NCI-H1105 treated with DMSO at 0.1 percent for 48 hours (cell line): ENCODE measurements around the gene RARB.

Experiments used
- DNase-seq: peaks from one replicate; lab custom pipeline; 2025; lab: John Stamatoyannopoulos, UW

The RARB gene

GRCh38 chr3:25423780-25424588, 4.1 kb upstream of the RARB start:
- no peak for DNase-seq

DNA sequence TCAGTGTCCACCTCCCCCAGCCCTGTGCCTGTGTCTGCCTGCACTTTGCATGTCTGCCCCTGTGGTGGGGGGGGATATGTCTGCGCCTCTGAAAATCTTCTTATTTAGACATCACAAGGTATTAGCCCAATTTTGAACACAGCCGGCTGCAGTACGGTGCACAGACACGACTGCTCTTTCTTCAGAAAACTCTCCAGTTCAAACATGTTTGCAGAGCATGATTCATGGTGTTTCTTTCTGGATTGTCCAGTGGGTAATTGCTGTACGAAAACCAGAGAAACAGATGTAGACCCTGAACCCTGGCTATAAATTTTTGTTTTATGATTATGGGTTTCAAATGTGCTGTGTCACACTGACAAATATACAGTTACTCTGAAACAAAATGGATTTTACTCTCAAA, 3.4 kb upstream of the RARB start:
- DNase-seq = no peak

DNA sequence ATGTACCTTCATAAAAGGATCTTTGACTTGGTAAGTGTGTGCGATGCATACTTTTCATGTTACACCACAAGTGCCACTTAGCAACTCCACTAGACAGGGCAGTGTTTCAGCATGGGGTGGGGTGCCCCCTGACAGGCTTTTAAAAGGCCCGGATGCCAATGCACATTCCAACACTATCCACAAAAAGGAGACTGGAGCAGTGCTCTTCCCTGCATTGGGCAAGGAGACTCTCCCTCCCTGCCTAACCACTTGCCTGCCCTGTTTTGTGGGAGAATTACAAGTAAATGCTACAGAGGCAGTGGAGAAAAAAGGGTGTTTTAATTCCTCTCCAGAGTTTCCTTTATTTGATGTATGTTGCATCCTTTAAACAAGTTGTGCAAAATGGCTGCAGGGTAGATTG, 1.7 kb upstream of the RARB start:
- DNase-seq = no peak

DNA sequence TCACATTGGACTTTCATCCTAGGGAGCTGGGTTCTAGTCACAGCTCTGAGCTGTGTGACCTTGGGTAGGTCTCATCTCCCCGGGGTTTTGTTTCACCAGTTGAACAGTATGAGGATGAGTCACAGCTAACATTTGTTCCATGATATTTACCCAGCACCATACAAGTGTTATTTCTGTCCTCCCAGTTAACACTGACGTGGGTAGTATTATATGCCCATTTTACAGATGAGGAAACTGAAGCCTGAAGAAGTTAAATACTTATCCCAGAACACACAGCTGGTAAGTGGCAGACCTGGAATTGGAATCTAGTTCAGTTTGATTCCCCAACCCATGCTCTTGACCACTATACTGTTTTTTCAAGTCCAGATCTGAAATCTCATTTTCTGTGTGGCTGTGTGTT, 908 bp upstream of the RARB start:
- no peak for DNase-seq

- DNase-seq = no peak
These were observed 511 bp upstream of the RARB start for GRCh38 chr3:25427563-25427941.

- no peak for DNase-seq
These were observed 799 bp downstream of the RARB start for GRCh38 chr3:25428789-25429335.

DNA sequence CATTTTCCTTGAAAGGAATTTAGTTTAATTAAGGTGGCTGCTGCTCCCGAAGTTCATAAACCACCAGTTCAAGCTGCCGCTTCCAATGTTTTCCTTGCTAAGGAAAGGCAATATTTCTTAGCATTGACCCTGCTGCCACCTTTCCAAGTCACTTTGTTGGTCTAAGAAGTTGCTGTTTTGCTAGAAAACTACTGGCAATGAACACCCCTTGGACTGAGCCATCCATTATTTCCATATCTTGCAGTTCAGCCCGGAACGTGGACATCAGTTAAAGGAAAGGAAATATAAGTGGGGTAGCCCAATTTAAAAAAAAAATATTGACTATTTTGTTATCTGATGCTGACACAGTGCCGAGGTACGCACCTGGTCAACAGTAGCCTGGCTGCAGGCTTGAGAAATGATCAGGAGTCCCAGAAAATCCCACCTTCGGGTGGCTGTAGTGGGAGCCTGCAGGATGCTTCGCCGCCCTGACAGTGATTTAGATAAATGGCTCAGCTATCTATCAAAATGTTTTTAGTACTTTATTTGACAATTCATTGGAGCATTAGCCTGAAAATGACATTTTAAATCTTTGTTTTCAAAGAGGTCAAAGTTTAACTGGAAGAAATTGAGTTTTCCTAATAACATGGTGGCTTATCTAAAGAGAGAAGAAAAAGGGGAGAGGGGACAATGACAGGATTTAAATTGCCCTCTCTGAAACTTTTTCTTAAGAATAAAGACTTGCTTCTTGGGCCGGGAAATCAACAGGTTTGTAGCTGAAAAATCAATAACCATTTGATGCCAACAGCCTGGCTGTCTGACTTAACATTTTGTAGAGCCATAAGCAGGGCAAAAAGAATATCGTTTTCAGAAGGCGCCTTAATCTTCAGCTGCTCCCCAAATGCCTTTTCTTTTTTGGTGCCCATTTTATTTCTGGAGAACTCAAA, 1.6 kb downstream of the RARB start:
- no peak for DNase-seq

DNA sequence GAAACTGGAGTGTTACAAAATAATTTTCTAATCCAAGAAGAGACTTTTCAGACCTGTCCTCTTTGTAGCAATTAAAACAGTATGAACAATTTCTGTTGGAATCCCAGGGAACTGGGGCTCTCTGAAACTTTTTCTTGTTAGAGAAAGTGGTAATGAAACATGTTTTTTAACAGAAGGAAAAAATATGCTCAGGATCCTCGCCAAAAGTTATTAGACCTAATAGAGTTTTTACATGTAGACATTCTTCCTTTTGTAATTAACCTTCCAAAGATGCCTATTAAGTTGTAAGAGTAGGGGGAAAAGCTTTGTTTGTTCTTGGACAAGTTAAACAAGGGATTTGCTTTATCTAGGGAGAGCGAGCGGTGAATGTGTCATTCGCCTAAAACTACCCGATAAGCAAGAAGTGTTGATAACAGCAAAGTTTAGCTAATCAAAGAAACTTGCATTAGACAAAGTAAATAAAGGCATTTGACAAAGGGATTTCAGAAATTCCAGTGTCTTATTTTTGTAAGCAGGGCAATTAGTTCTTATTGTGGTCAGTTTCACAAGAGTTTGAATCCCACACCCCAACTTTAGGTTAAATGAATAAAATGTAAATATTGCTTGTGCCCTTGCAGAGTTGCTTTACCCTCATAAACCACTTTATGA, 2.3 kb downstream of the RARB start:
- no peak for DNase-seq

GRCh38 chr3:25430935-25431770, 3.1 kb downstream of the RARB start:
- no peak for DNase-seq

DNA sequence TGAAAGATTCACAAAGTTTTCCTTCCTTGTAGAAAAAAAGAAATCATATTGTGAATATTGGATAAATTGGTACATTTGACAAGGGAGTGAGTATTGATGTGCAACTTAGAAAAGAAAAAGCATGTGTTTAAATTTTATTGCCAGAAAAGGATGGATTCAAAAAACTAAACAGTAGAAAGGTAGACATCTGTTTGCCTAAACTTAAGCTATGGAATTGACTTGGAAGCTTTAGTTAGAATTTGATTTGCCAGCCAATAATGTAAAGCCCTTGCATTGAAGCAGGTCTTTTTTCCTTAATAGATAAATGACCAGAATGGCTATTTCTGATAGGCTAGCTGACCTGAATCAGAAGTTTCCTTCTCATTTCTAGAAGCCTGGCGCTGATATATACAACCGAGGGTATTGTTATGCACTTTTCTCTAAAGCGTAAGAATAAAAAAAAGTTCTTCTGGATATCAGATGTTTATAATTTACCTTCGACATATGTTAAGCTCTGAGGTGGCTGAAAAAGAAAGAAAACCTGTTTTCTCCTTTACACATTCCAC, 4.2 kb downstream of the RARB start:
- no peak for DNase-seq

- DNase-seq = no peak
These were observed 5.0 kb downstream of the RARB start for GRCh38 chr3:25433106-25433505.

DNA sequence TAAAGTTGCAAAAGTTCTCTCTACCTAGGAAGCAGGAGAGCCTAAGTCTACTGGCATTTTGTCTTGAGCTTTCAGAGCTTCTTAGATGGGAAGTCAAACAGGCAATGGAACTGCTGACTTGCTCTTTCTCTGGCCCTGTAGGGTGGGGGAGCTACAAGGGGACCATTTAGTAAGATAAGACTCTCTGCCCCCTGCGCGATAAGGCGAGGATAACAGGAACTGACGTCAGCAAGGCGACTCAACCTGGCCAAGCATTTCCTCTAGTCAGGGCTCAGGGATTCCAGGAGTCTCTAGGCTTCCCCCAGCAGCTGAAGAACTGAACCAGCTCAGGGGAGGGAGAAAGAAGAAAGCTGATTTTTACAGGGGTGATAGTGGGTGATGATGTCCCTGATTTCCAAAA, 5.8 kb downstream of the RARB start:
- DNase-seq = no peak

DNA sequence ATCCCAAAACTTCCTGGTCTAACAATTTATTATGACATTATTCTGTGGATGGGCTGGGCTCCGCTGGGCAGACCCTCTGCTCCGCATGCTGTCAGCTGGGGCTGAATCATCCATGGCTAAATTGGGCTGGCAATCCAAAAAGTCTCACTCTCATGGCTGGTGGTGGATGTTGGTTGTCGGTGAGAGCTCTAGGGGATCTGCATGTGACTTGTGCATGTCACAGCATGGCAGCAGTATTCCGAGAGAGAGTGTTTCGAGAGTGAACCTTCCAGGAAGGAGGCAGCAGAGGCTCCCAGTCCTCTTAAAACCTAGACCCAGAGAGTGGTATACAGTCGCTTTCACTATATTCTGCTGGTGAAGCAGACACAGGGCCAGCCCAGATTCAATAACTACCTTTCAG, 9.9 kb downstream of the RARB start:
- DNase-seq = no peak

- no peak for DNase-seq
These were observed 10.9 kb downstream of the RARB start for GRCh38 chr3:25438791-25439555.

DNA sequence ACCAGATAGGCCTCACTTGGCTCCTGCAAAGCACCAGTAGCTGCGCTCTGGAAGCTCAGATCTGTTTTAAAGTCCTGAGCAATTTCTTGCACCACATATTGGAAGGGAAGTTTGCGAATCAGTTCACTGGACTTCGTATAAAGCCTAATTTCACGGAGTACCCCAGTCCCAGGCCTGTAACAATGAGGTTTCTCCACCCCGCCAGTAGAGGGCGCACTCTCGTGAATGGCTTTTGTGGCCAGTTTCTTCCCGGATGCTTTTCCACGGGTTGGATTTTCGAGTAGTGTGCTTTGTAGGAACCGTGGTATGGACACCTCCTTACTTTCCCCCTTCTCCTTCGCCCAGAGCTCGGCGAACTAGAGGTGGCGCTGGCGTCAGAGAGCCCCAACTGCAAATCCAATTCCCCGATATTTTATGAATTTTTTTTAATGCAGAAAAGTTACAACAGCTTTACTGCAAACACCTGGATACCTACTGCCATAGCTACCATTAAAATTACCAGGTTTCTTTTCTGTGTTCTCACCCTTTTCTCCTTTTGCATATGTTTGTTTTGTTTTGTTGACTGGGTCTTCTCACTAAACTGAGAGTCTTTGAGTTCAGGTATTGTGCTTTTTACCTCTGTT, 13.3 kb downstream of the RARB start:
- DNase-seq = no peak

DNA sequence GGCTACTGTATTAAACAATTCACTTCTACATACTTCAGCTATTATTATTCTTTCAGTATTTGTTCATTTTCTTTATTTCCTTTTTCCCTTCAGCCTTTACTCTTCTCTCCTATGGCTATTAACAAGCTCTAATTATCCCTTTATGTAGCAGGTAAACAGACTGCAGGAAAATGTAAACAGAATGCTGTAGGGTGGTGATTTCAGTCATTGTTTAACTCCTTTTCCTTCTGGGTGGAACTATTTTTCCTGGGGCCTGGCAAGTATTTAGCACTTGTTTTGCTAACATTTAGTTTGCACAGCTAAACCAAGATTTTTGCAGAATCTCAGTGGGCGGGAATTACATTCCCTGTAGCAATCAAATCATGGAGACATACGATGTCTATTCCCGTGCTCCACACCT, 14.4 kb downstream of the RARB start:
- DNase-seq = peak; percentile 9

GRCh38 chr3:25444273-25444672, 16.2 kb downstream of the RARB start:
- no peak for DNase-seq

DNA sequence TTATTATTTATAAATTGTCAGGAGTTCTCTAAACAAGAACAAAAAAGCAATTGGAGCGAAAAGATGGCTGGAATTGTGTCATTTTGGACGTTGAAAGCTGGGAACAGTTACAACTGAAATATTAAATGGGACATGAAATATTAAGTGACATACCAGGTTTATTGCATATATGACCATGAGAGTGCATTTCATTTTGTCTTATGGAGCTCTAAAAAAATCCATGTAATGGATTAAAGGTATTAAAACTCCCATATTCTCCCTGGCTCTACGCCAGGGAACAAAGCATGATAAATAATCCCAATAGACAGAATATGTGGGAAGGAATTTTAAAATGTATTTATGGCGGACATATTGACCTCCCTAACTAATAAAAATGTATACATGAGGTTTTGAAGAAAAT, 17.7 kb downstream of the RARB start:
- DNase-seq = no peak

GRCh38 chr3:25447285-25447684, 19.2 kb downstream of the RARB start:
- no peak for DNase-seq

- DNase-seq = no peak
These were observed 19.9 kb downstream of the RARB start for GRCh38 chr3:25447925-25448324.
